ENCODE data around the gene PPP1R9A.

PPP1R9A gene

DNA sequence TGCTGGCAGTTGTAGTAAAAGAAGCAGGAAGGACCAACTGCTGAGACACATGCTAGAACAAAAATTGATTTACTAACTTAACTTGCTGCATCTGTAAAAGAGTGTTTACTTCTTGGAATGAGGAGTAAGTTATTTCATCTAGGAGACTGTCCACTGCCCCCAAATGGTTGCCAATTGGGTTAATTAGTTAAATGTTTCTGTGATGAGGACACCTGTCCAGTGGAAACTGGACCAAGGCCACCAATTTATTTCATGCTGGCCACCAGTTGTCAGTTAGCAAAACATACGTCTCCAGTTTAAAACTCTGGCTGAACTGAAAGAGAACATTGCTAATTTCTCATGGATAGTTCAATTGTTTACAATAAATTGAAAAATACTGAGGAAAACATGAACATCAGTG lies 191.7 kb downstream of the PPP1R9A start:
- no peak for DNase-seq (ENCODE audit: low spot score)

DNA sequence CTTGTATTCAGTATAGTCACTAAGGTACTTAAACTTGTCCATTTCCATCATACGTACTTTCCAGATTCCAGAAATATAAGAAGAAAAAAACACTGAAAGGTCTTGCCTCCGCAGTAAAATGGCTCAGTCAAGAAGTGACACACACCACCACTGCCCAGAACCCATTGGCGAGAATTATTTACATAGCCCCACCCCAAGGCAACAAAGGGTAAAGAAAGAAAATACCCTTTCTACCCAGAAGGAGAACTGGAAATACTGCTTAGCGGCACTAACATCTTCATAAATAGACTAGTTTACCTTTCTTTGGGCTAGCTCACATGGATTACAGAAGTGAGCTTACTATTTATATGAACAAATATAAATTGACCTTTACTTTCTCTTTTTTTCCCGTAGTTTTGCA lies 194.0 kb downstream of the PPP1R9A start:
- DNase-seq (ENCODE audit: low spot score): no peak

- DNase-seq (ENCODE audit: low spot score): no peak
Observed at GRCh38 chr7:95102662-95103061, 195.3 kb downstream of the PPP1R9A start.

- DNase-seq (ENCODE audit: low spot score): no peak
Observed at GRCh38 chr7:95104739-95105138, 197.3 kb downstream of the PPP1R9A start.

GRCh38 chr7:95105627-95106026 lies 198.2 kb downstream of the PPP1R9A start:
- DNase-seq (ENCODE audit: low spot score): no peak

GRCh38 chr7:95106401-95106800 lies 199.0 kb downstream of the PPP1R9A start:
- DNase-seq (ENCODE audit: low spot score): no peak

- DNase-seq (ENCODE audit: low spot score): no peak
Observed at GRCh38 chr7:95110707-95111106, 203.3 kb downstream of the PPP1R9A start.

DNA sequence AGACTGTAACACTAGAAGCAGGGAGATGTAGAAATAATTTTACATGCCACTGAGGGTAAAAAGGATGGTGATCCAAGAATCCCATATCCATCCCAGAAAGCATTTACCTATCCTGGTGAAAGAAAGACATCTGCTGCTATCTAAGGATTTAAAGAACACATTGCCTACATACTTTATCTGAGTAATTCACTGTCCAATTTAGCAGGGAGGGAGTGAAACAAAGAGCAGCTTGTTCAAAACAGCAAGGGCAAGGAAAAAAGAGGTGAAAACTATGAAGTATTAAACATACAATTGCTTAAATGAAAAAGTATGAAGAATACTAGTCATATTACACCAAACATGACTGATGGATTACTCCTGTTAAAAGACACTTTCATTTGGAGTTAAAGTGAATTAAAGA lies 206.2 kb downstream of the PPP1R9A start:
- no peak for DNase-seq (ENCODE audit: low spot score)

DNA sequence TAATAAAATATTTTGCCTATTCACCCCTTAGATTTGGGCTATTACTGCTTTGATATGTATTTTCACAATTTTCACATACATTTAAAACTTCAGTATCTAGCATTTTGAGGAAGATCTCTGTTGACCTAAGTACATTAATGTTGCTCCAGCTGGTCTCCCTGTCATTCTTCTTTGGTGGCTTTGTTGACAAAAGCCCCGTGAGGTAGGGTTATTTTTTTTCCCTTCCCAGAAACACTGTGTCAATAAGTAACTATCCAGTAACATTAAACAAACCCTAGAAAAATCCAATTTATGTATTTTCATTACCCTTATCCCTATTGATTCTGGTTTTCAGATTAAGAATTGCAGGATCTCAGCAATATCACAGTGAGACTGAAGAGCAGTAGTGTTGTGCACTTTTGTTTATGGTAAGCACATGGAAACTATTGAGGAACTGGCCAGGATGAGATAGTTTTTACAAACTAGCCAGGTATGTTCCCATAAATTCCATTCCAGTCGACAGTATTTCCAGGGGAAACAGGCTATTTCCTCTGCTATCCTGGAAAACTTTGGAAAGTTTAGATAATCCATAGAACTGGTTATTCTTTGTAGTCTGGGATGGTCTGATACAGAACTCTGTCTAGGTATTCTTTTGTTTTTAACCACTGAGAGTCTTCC lies 218.8 kb downstream of the PPP1R9A start:
- no peak for DNase-seq (ENCODE audit: low spot score)

- DNase-seq (ENCODE audit: low spot score): no peak
Observed at GRCh38 chr7:95132500-95132899, 225.1 kb downstream of the PPP1R9A start.

- no peak for DNase-seq (ENCODE audit: low spot score)
Observed at GRCh38 chr7:95139922-95140321, 232.5 kb downstream of the PPP1R9A start.

DNA sequence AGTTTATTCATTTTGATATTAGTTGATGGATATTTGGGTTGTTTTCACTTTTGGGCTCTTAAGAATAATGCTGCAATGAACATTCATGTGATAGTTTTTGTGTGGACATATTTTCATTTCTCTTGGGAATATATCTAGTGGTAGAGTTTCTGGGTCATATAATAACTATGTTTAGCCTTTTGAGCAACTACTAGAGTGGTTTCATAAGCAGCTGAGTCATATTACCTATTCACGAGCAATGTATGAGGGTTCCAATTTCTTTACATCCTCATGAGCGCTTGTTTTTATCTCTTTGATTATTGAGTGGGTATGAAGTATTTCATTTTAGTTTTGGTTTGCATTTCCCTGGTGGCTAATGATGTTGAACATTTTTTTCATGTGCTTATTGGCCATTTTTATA lies 234.4 kb downstream of the PPP1R9A start:
- DNase-seq (ENCODE audit: low spot score): no peak

DNA sequence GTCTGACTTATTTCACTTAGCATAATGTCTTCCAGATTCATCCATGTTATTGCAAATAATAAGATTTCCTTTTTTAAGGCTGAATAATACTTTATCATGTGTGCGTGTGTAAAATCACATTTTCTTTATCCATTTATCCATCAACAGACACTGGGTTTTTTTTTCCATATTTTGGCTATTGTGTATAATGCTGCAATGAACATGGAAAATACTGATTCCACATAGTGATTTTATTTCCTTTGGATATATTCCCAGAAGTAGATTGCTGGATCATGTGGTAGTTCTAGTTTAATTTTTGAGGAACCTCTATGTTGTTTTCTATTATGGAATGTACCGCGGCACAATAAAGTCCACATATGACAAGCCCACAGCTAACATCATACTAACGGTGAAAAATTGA lies 236.9 kb downstream of the PPP1R9A start:
- DNase-seq (ENCODE audit: low spot score): no peak

GRCh38 chr7:95155965-95156364 lies 248.6 kb downstream of the PPP1R9A start:
- DNase-seq (ENCODE audit: low spot score): no peak

DNA sequence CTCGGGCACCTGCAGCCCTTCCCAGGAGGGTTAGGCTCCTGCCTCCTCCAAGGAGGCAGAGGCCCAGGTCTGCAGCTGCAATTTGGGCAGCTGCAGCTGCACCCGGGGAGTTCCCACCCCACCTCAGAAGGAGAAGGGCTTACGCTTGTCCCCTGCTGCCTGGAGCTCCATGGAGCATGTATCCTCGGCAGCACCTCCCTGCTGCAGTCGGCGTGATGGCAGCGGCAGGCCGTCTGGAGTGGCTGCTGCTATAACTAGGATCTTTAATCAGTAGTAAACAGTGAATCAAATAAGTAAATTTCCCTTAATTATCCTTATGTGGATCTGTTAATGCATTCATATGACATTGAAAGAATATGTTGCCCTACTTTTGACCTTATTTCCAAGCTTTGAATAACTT lies 250.0 kb downstream of the PPP1R9A start:
- no peak for DNase-seq (ENCODE audit: low spot score)

DNA sequence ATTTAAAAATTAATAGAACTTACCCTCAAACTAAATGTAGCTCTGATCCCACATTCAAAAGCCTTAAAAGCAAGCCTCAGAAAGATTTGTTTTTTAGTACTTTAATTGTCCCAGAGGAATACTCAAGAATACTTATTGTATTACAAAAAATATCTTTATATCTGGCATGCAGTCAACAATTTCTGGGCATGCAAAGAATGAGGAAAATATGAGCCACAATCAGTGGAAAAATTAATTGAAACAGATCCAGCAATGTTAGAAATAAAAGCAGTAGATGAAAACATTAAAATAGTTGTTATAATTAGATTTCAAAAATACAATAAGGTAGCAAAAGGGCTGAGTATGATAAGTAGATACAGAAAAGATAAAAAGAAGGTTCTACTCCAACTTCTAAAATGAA lies 262.3 kb downstream of the PPP1R9A start:
- DNase-seq (ENCODE audit: low spot score): no peak

DNA sequence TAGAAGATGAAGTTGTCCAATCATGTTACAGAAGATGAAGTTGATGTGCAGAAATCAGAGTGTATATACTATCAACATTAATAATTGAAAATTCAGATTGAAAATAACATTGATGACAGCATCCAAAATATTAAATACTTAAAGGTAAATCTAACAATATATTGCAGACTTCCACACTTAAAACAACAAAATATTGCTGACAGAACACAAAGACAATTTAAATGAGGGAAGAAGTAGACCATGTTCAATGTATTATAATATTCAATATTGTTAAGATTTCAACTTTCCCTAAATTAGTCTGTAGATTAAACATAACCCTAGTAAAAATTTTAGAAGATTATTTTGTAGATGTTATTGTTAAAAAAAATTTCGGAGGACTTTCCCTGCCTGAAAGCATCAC lies 265.0 kb downstream of the PPP1R9A start:
- no peak for DNase-seq (ENCODE audit: low spot score)

GRCh38 chr7:95190515-95190914 lies 283.1 kb downstream of the PPP1R9A start:
- DNase-seq (ENCODE audit: low spot score): no peak

DNA sequence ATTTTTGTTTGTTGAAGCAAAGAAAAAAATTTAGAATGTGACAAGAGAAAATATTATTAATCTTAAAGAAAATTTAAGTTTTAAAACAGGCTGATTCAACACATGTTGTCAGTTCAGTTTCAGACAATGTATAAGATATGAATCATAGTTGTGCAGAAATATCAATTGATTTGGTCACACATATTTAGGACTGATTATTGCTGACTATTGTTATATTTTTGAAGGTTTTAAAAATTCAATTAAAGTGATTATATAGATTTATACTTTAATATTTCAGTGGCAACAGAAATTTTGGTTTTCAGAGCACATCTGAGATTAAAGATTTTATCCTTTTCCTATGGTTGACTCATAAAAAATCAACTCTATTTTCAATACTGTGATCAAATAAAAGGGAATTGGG lies 284.4 kb downstream of the PPP1R9A start:
- DNase-seq (ENCODE audit: low spot score): no peak

- no peak for DNase-seq (ENCODE audit: low spot score)
Observed at GRCh38 chr7:95198863-95199262, 291.5 kb downstream of the PPP1R9A start.

GRCh38 chr7:95199779-95200558 lies 292.6 kb downstream of the PPP1R9A start:
- DNase-seq (ENCODE audit: low spot score): peak; percentile 2

DNA sequence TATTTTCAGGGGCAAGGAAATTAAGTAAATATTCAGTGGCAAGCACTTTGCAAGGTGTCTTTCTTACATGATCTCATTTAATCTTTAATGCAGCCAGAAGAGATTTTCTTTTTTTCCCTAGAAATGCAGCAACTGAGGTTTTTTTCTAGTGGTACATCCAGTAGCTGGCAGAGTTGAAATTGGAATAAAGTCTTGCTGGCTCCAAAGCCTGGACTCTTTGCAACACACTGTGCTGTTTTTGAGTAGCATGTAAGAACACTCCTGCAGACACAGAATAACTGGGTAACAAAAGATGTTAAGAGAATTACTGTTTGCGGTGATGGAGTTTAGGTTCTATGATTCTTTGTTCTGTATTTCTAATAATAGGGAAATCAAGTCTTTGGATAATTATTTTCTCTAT lies 293.3 kb downstream of the PPP1R9A start:
- DNase-seq (ENCODE audit: low spot score): no peak

- no peak for DNase-seq (ENCODE audit: low spot score)
Observed at GRCh38 chr7:95201727-95202126, 294.3 kb downstream of the PPP1R9A start.

DNA sequence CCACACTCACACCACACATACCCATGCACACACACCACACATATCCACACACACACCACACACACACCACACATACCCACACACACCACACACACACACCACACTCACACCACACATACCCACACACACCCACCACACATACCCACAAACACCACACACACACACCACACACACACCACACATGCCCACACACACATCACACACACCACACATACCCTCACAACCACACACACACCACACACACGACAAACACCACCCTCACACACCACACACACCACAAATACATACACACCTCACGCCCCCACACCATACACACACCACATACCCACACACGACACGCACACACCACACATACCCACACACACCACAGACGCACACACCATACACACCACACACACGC lies 297.2 kb downstream of the PPP1R9A start:
- DNase-seq (ENCODE audit: low spot score): no peak
